Measurements from ENCODE around the gene SGPP2.

Gene SGPP2

GRCh38 chr2:222424276-222424728 lies at the start of gene SGPP2:
Gene SGPP2, plus strand, starts transcription at chr2:222424543. Its CDS starts 60 bp downstream, at chr2:222424603.
- H3K4me3 ChIP-seq (ENCODE audit: low read depth, low read length), result peak within 1 kb of the TSS; percentile 44
- TF ChIP-seq CTCF (IDR thresholded peaks at IDR 0.05; ENCODE audit: control insufficient read depth, extremely low read depth, insufficient read depth), result no peak
- no peak for DNase-seq (ENCODE audit: low read depth)

- H3K4me3 ChIP-seq (ENCODE audit: low read depth, low read length), result no peak overlapping the region
- no peak for TF ChIP-seq CTCF (IDR thresholded peaks at IDR 0.05; ENCODE audit: control insufficient read depth, extremely low read depth, insufficient read depth)
- DNase-seq (ENCODE audit: low read depth), result no peak
These were observed 48.5 kb upstream of the SGPP2 start for GRCh38 chr2:222375798-222376197.

DNA sequence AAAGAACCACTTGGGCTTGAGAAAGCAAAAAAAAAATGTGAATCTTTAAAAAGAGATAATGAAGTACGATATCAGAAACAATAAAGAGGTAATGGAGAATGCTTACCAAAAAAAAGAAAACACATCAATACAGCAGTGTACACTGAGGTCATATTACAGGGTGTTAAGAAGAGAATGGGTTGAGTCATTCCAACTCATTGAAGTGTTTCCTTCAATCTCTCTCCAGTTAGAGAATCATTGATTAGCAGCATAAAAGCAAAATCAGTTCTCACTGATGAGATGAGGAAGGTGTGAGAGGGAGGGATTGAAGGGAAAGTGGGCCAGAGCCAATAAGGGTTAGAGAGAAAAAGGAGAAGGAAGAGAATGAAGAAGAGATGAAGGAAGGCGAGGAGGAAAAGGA lies 43.9 kb upstream of the SGPP2 start:
- TF ChIP-seq CTCF (IDR thresholded peaks at IDR 0.05; ENCODE audit: control insufficient read depth, extremely low read depth, insufficient read depth), result no peak
- DNase-seq (ENCODE audit: low read depth), result no peak
- H3K4me3 ChIP-seq (ENCODE audit: low read depth, low read length), result no peak overlapping the region

DNA sequence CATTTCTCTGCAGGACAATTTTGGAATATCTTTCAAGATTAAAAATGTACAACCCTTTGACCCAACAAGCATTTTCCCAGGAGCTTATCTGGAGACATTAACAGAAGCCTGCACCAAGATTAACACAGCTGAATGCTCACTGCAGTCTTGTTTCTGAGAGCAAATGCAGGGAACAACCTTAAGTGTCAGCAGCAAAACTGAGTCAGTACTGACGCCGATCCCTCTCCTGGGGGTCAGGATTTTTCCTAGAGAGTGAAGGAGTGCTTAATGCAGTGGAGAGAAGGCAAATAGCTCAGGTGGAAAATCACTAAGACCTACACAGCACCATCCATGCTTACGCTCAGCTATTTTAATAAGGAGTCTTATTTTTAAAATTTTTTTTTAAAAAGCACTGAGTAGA lies 42.8 kb upstream of the SGPP2 start:
- DNase-seq (ENCODE audit: low read depth), result no peak
- no peak for TF ChIP-seq CTCF (IDR thresholded peaks at IDR 0.05; ENCODE audit: control insufficient read depth, extremely low read depth, insufficient read depth)
- H3K4me3 ChIP-seq (ENCODE audit: low read depth, low read length), result no peak overlapping the region

GRCh38 chr2:222383255-222383654 lies 41.1 kb upstream of the SGPP2 start:
- DNase-seq (ENCODE audit: low read depth), result no peak
- TF ChIP-seq CTCF (IDR thresholded peaks at IDR 0.05; ENCODE audit: control insufficient read depth, extremely low read depth, insufficient read depth), result no peak

DNA sequence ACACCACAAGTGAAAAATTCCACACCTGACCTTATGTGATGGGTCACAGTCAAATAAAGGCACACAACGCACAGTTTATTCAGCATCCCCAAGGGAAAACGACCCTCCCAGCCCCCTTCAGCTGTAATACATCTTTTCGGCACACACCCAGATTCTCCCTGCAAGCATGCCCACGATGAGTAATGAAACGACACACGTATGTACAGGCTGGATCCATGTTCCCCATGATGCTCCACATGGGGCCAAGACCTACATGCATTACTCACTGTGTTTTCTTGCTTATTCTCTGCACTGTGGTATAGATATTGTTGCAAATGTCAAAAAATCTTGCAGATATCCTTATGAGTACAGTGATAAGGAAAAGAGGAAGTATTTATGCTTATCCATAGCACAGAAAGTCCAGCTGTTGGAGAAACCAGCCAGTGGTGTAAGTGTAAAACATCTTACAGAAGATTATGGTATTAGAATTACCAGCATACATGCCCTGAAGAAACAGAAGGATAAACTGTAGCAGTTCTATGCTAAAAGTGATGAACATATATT lies 32.5 kb upstream of the SGPP2 start:
- TF ChIP-seq CTCF (IDR thresholded peaks at IDR 0.05; ENCODE audit: control insufficient read depth, extremely low read depth, insufficient read depth), result no peak
- no peak for DNase-seq (ENCODE audit: low read depth)

More at GRCh38 chr2:222383255-222383654, 41.1 kb upstream of the SGPP2 start:
- H3K4me3 ChIP-seq (ENCODE audit: low read depth, low read length), result no peak overlapping the region

DNA sequence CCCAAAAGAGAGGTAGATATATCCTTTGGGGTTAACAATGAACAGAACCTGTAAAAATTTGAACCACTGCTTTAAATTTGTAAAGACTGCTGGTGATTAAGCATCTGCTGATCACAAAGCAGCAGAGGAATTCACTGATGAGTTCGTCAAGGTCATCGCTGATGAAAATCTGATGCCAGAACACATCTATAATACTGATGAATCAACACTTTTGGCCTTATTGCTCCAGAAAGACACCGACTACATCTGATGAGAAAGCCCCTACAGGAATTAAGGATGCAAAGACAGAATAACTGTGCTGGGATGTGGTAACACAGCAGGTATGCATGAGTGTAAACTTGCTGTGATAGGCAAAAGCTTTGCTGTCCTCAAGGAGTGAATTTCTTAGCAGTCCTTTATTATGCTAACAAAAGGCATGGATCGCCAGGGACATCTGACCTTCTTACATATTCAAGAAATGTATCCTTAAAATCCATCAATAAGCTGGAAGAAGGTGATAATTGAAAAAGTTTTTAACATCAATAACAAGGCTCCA lies 30.5 kb upstream of the SGPP2 start:
- no peak for TF ChIP-seq CTCF (IDR thresholded peaks at IDR 0.05; ENCODE audit: control insufficient read depth, extremely low read depth, insufficient read depth)
- no peak for DNase-seq (ENCODE audit: low read depth)
- H3K4me3 ChIP-seq (ENCODE audit: low read depth, low read length), result no peak overlapping the region

More for the DNA sequence above, 32.5 kb upstream of the SGPP2 start:
- no peak overlapping the region for H3K4me3 ChIP-seq (ENCODE audit: low read depth, low read length)
